Activated T-cell treated with anti-CD3 and anti-CD28 coated beads, Interleukin-2, amount 50 U/mL, for 48 hours (primary cell): ENCODE results near the gene HBG2.

ENCODE experiments used
- DNase-seq, 2 experiments: peaks; one replicate each; pipeline ENCODE4 v3.0.0-alpha.2; 2020

The HBG2 gene

DNA sequence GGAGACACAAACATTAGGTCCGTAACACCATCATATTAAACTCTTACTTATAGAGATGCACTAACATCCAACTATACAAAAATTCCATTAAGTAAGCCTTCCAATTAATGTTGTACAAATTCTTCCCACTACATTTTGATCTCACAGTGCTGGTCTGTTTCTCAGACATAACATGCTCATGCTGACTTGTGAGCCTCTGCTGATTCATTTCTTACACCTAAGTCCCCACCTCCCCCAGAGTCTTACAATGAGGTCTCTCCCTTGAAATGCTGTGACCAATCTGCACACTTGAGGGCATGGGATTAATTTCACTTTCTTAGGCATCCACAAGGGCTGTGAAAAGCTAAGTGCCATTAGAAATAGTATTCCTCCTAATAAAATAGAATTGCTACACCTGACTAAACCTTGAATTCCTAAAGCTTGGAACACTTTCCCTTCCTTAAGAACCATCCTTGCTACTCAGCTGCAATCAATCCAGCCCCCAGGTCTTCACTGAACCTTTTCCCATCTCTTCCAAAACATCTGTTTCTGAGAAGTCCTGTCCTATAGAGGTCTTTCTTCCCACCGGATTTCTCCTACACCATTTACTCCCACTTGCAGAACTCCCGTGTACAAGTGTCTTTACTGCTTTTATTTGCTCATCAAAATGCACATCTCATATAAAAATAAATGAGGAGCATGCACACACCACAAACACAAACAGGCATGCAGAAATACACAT lies 6.9 kb downstream of the HBG2 start:
- DNase-seq = no peak

DNA sequence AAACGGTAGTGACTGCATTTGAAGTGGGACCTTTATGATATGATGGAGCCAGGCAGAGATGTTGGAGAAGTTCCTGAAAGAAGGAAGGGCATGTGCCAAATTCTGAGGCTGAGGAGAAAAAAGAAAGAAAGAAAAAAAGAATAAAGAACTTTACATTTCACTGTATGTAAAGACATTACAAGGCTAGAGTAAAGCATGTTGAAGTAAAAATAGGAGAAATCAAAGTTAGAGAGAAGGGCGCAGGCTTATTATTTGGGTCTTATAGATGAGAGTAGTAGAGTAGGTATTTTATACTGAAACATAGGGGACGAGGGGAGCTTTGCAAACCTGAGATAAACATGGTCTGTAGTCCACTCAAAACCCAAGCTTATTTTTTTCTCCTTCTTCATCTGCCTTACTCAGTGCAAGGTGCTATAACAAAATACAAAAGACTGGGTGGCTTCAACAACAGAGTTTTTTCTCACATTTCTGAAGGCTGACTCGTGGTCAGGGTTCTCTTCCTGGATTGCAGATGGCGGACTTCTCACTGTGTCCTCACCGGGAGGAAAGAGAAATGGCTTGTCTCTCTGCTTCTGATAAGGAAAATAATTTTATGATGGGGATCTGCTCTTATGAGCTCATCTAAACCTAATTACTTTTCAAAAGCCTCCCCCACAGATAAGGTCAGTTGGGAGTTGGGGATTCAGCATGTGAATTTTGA lies 7.7 kb downstream of the HBG2 start:
- no peak for DNase-seq

- DNase-seq = no peak
These were observed 9.4 kb downstream of the HBG2 start for GRCh38 chr11:5245155-5245554.

DNA sequence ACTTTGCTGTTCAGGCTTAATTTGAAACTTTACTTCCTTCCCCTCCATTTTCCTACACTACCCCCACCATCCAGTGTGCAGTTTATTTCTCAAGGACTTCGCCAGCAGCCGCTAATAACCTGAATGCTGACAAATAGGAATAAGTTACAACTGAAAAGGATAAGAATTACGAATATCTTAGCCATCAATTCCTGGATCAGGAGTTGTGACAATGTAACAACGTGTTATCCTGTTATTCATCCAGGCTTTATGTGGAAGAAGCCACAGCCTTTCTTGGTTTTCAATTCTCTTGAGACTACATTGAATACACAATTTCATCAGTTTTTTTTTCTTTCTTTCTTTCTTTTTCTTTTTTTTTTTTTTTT lies 10.8 kb downstream of the HBG2 start:
- DNase-seq = no peak

- DNase-seq = no peak
These were observed 11.4 kb downstream of the HBG2 start for GRCh38 chr11:5242933-5243815.

DNA sequence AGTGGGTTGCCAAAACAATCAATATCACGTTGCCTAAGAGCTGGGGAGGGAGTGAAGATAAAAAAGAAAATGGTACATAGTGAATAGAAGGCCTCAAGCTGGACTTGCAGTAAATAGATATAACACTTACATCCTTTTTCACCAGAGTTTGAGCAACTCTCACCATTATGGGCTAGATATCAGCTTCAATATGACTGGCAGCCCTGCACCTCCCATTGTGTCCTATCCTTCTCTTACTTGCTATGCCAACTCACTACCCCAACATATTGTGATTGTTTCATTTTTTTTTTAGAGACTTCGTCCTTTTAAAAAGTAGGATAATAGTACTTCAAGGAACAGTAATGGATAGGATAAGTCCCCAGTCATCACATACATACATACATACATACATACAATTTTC lies 12.4 kb downstream of the HBG2 start:
- no peak for DNase-seq

DNA sequence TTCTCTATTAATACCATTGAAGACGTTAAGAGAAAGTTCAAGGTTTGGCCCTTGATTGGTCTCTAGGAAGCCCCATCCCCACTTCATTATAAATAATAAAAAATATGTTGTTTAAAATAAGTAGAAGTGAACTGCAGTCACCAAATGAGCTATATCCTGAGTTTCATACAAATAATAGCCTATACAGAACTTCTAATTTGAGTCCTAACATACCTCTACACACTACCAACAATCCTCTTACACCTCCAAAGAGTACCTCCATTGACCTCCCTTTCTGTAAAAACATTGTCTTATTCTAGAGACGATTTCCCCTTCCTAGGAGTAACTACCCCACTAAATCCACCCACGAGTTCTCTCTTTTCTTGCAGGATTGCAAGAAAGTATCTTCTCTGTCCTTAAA lies 13.1 kb downstream of the HBG2 start:
- DNase-seq = no peak

- DNase-seq = no peak
These were observed 14.1 kb downstream of the HBG2 start for GRCh38 chr11:5240458-5240857.

GRCh38 chr11:5240056-5240455 lies 14.5 kb downstream of the HBG2 start:
- DNase-seq = no peak

DNA sequence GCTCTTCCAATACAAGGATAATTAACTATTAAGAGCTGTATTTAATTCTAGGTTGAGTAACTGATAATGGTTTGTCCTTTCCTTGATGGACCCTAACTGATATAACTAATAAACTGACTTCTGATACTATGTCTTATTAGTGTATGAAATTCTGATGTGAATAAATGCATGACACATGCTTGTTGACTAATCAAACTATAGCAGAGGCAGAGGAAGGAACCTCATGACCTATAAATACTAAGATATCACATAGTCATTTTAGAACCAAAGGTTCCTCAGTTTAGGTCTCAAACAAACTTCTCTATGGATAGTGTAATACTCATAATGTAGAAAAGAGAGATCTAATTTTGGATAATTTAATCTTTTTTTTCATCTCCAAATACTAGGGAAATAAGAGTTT lies 15.5 kb downstream of the HBG2 start:
- DNase-seq = no peak

DNA sequence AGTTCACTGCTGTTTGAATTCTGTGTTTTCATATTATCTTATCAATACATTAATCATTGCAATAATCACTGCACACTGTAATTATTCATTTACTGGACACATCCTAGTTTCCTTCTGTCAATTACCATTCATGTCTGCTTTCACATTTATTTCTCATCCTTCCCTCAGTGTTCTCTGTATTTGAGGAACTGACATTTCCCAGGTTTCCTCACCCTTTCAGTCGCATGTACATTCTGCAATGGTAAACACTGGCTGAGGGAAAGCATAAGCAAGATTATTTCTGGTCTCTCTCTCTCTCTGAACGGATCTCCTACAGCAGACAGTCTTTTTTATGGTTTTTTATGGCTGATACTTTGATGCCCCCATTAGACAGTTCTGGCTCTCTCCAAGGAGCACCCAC lies 16.1 kb downstream of the HBG2 start:
- no peak for DNase-seq

DNA sequence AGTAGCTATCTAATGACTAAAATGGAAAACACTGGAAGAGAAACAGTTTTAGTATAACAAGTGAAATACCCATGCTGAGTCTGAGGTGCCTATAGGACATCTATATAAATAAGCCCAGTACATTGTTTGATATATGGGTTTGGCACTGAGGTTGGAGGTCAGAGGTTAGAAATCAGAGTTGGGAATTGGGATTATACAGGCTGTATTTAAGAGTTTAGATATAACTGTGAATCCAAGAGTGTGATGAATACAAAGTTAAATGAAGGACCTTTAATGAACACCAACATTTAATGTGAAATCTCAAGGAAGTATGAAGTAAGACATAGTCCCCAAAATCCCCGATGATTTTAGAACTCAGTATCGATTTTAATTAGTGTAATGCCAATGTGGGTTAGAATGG lies 17.2 kb downstream of the HBG2 start:
- DNase-seq = no peak

DNA sequence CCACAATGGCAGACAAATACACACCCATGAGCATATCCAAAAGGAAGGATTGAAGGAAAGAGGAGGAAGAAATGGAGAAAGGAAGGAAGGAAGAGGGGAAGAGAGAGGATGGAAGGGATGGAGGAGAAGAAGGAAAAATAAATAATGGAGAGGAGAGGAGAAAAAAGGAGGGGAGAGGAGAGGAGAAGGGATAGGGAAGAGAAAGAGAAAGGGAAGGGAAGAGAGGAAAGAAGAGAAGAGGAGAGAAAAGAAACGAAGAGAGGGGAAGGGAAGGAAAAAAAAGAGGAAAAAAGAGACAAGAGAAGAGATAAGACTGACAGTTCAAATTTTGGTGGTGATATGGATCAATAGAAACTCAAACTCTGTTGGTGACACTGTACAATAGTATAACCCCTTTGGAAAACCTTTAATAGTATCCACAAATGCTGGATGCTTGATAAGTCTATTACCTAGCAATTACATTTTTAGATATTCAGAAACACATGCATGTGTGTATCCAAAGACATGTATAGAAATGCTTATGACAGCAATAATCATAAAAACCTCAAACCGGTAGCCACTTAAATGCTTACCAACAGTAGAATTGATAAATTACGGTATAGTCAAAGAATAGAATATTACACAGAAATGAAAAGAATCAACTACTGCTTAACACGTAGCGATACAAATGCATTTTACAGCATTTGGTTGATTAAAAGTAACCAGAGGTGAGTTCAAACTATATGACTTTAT lies 19.1 kb downstream of the HBG2 start:
- no peak for DNase-seq

DNA sequence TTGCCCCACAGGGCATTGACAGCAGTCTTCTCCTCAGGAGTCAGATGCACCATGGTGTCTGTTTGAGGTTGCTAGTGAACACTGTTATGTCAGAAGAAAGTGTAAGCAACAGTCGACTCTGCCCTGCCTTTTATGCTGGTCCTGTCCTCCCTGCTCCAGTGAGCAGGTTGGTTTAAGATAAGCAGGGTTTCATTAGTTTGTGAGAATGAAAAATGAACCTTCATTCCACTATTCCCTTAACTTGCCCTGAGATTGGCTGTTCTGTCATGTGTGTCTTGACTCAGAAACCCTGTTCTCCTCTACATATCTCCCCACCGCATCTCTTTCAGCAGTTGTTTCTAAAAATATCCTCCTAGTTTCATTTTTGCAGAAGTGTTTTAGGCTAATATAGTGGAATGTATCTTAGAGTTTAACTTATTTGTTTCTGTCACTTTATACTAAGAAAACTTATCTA lies 20.2 kb downstream of the HBG2 start, which contains the start of gene HBD:
Gene HBD, minus strand, starts transcription at position 103 of the 454 bp plus-strand sequence. Its CDS starts 50 bp downstream, at position 53.
- no peak for DNase-seq

- DNase-seq = no peak
These were observed 21.3 kb downstream of the HBG2 start for GRCh38 chr11:5233307-5233706.

- DNase-seq = no peak
These were observed 21.8 kb downstream of the HBG2 start for GRCh38 chr11:5232821-5233220.

- no peak for DNase-seq
These were observed 22.4 kb downstream of the HBG2 start for GRCh38 chr11:5232176-5232575.

- DNase-seq = no peak
These were observed 23.5 kb downstream of the HBG2 start for GRCh38 chr11:5231111-5231510.

GRCh38 chr11:5230266-5230665 lies 24.3 kb downstream of the HBG2 start:
- no peak for DNase-seq

DNA sequence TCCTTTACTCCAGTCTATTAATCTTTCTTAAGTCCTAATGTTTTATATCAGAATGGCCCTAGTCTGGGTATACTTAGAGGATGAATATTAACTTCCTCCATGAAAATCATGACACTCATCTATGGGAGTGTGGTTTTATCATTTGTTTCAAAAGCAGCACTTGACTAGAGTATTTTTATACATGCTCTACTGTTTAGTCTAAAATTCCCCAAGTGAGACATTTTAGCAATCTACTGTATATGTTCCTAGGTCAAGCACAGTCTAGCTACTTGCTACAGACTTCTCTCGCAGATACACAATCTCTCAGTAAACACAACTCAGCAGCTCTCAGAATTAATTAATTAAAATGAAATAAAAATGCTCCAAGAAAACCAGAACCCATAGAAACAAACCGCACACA lies 24.8 kb downstream of the HBG2 start:
- DNase-seq = no peak

GRCh38 chr11:5229356-5229755 lies 25.2 kb downstream of the HBG2 start:
- DNase-seq = no peak

- DNase-seq = no peak
These were observed 26.5 kb downstream of the HBG2 start for GRCh38 chr11:5228124-5228523.

- DNase-seq = no peak
These were observed 26.9 kb downstream of the HBG2 start for GRCh38 chr11:5227681-5228080.
